HL-60 (cell line): ENCODE measurements around the gene CXCR6.

ENCODE experiments used
- DNase-seq, 2 experiments: peaks; one replicate each; pipeline ENCODE4 v3.0.0-alpha.2; 2010 to 2020; ENCODE audit warnings: low read depth in 1 of 2, low spot score in 1 of 2
- H3K27ac ChIP-seq: fragments of 250-450 bp; sonication (Bioruptor Pico); replicated peaks from 2 replicates; pipeline ENCODE4 v1.5.1; 2020; ENCODE audit warnings: mild to moderate bottlenecking, moderate library complexity
- H3K27me3 ChIP-seq: fragments of 250-450 bp; sonication (Bioruptor Pico); 2 replicates; pipeline ENCODE4 v1.5.1; 2021; ENCODE audit warnings: mild to moderate bottlenecking, moderate library complexity; ENCODE audit not compliant: insufficient read depth, poor library complexity, severe bottlenecking
- H3K4me3 ChIP-seq: replicated peaks from 2 replicates; pipeline ENCODE4 v1.5.1; 2011; ENCODE audit warnings: mild to moderate bottlenecking, control low read depth, low read length; ENCODE audit not compliant: insufficient read depth
- GABPA ChIP-seq: IDR thresholded peaks from 2 replicates; pipeline ENCODE4 v1.6.1; 2012; ENCODE audit warnings: low read depth
- POLR2AphosphoS5 ChIP-seq: IDR thresholded peaks from 2 replicates; pipeline ENCODE4 v1.6.1; 2012; ENCODE audit warnings: low read depth
- SPI1 ChIP-seq: IDR thresholded peaks from 2 replicates; pipeline ENCODE4 v1.6.1; 2012; ENCODE audit warnings: low read depth, mild to moderate bottlenecking, borderline replicate concordance
- TF ChIP-seq, protein P1 (sequence below): IDR thresholded peaks from one replicate; pipeline ENCODE4 v1.5.1; 2011; ENCODE audit warnings: low read length, control low read depth, inconsistent platforms; ENCODE audit not compliant: insufficient read depth
- TF ChIP-seq, protein P2 (sequence below): IDR thresholded peaks from 2 replicates; pipeline ENCODE4 v1.6.1; 2012; ENCODE audit warnings: low read depth; ENCODE audit not compliant: insufficient replicate concordance

CXCR6 gene

DNA sequence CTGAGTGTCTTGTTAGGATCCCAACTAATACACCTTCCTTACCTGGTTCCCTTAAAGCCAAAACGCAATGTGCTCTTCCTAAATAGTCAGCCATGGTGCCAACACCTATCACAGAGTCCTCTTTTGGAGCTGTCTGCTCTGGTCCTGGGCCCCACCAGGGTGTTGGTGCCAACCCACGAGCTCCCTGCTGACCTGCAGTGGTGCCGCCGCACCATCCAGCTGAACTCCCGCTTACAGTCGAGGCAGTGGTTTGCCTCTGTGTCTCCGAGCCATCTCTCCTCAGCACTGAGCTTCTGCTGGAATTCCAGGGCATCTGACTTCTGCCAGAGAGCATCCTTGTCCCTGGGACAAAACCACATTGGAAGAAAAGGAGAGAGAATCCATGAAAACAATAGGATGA, 15.9 kb downstream of the CXCR6 start:
- TF ChIP-seq POLR2AphosphoS5, result no peak
- TF ChIP-seq SPI1, result no peak
- TF ChIP-seq GABPA, result no peak
- TF ChIP-seq, protein P1, sequence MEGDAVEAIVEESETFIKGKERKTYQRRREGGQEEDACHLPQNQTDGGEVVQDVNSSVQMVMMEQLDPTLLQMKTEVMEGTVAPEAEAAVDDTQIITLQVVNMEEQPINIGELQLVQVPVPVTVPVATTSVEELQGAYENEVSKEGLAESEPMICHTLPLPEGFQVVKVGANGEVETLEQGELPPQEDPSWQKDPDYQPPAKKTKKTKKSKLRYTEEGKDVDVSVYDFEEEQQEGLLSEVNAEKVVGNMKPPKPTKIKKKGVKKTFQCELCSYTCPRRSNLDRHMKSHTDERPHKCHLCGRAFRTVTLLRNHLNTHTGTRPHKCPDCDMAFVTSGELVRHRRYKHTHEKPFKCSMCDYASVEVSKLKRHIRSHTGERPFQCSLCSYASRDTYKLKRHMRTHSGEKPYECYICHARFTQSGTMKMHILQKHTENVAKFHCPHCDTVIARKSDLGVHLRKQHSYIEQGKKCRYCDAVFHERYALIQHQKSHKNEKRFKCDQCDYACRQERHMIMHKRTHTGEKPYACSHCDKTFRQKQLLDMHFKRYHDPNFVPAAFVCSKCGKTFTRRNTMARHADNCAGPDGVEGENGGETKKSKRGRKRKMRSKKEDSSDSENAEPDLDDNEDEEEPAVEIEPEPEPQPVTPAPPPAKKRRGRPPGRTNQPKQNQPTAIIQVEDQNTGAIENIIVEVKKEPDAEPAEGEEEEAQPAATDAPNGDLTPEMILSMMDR, result no peak
- TF ChIP-seq, protein P2, sequence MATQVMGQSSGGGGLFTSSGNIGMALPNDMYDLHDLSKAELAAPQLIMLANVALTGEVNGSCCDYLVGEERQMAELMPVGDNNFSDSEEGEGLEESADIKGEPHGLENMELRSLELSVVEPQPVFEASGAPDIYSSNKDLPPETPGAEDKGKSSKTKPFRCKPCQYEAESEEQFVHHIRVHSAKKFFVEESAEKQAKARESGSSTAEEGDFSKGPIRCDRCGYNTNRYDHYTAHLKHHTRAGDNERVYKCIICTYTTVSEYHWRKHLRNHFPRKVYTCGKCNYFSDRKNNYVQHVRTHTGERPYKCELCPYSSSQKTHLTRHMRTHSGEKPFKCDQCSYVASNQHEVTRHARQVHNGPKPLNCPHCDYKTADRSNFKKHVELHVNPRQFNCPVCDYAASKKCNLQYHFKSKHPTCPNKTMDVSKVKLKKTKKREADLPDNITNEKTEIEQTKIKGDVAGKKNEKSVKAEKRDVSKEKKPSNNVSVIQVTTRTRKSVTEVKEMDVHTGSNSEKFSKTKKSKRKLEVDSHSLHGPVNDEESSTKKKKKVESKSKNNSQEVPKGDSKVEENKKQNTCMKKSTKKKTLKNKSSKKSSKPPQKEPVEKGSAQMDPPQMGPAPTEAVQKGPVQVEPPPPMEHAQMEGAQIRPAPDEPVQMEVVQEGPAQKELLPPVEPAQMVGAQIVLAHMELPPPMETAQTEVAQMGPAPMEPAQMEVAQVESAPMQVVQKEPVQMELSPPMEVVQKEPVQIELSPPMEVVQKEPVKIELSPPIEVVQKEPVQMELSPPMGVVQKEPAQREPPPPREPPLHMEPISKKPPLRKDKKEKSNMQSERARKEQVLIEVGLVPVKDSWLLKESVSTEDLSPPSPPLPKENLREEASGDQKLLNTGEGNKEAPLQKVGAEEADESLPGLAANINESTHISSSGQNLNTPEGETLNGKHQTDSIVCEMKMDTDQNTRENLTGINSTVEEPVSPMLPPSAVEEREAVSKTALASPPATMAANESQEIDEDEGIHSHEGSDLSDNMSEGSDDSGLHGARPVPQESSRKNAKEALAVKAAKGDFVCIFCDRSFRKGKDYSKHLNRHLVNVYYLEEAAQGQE, result no peak
- no peak for DNase-seq
- Histone ChIP-seq H3K27ac (no peak overlapping the region), H3K4me3 (no peak overlapping the region), H3K27me3 (no peaks in the 10 kb centered on the region)

GRCh38 chr3:45960289-45960688, 17.0 kb downstream of the CXCR6 start:
- no peak for TF ChIP-seq GABPA
- no peak for TF ChIP-seq SPI1
- TF ChIP-seq, protein P2, result no peak
- TF ChIP-seq POLR2AphosphoS5, result no peak
- TF ChIP-seq, protein P1, result no peak
- no peak overlapping the region for H3K4me3 ChIP-seq
- no peak overlapping the region for H3K27ac ChIP-seq
- no peaks in the 10 kb centered on the region for H3K27me3 ChIP-seq
- no peak for DNase-seq

DNA sequence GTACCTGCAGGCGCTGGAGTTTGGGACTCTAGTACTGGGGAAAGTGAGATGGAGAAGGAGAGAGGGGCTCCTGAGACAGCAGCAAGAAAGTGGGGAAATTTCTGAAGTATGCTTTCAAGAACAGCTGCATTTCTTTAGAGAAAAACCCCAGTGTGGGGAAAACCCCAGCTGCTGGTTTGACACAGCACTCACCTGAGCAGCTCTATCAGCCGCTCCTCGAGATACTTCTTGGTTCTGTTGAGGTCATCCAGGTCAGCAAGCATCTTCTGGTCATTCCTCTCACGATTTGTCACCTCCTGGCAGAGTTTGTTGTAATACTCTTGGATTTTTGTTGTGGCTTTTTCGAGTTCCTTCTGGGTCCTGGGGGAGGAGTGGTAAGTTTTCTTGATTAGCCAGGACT, 18.8 kb downstream of the CXCR6 start:
- DNase-seq, result no peak
- no peak overlapping the region for H3K4me3 ChIP-seq
- H3K27me3 ChIP-seq, result no peaks in the 10 kb centered on the region
- no peak overlapping the region for H3K27ac ChIP-seq
- TF ChIP-seq, protein P2, result no peak
- TF ChIP-seq, protein P1, result no peak
- TF ChIP-seq SPI1 (no peak), GABPA (no peak), POLR2AphosphoS5 (no peak)
